Fibroblast of lung (primary cell): ENCODE measurements around the gene FAM131A. TPM values are rescaled to one million over a fixed set of nuclear protein-coding genes. Genes with fewer than 3 reads are reported as not detected.

ENCODE experiments used
- DNase-seq, 2 donors: peaks; one replicate each; pipeline versions ENCODE4 v3.0.0 to v3.0.0-alpha.2; 2010; ENCODE audit warnings: low read depth in 2 of 2
- H2AFZ ChIP-seq: 2 replicates; pipeline ENCODE4 v1.5.1; 2012; ENCODE audit warnings: low read length, control low read depth, inconsistent platforms
- H3K27ac ChIP-seq: 2 replicates; pipeline ENCODE4 v1.5.1; 2011; ENCODE audit warnings: low read length, control low read depth; ENCODE audit not compliant: insufficient read depth
- H3K27me3 ChIP-seq: 2 replicates; pipeline ENCODE4 v1.5.1; 2011; ENCODE audit warnings: mild to moderate bottlenecking, low read length; ENCODE audit not compliant: control insufficient read depth, insufficient read depth
- H3K36me3 ChIP-seq: 2 replicates; pipeline ENCODE4 v1.5.1; 2011; ENCODE audit warnings: low read length; ENCODE audit not compliant: control insufficient read depth, insufficient read depth
- H3K4me1 ChIP-seq: 2 replicates; pipeline ENCODE4 v1.5.1; 2011; ENCODE audit warnings: low read length; ENCODE audit not compliant: control insufficient read depth, insufficient read depth; ENCODE audit errors: extremely low read depth
- H3K4me2 ChIP-seq: 2 replicates; pipeline ENCODE4 v1.5.1; 2011; ENCODE audit warnings: low read length, control low read depth; ENCODE audit not compliant: insufficient read depth; ENCODE audit errors: extremely low read depth
- H3K4me3 ChIP-seq, 4 experiments: fragments of 200-600 bp in 1 of 4; sonication (generic) in 1 of 4; replicated peaks in 1 of 4; 2 replicates each; pipeline ENCODE4 v1.5.1; 2011 to 2016; ENCODE audit warnings: low read length in 4 of 4, low read depth in 3 of 4, mild to moderate bottlenecking in 3 of 4, control low read depth in 2 of 4, inconsistent platforms in 1 of 4, mixed read lengths in 1 of 4; ENCODE audit not compliant: insufficient read depth in 1 of 4; ENCODE audit errors: control extremely low read depth in 1 of 4
- H3K79me2 ChIP-seq: 2 replicates; pipeline ENCODE4 v1.5.1; 2012; ENCODE audit warnings: mild to moderate bottlenecking, low read length, inconsistent platforms; ENCODE audit not compliant: control insufficient read depth, insufficient read depth
- H3K9ac ChIP-seq: 2 replicates; pipeline ENCODE4 v1.5.1; 2011; ENCODE audit warnings: mild to moderate bottlenecking, low read length, control low read depth; ENCODE audit not compliant: insufficient read depth
- H3K9me3 ChIP-seq: 2 replicates; pipeline ENCODE4 v1.5.1; 2012; ENCODE audit warnings: low read depth, low read length; ENCODE audit not compliant: control insufficient read depth, insufficient read depth
- H4K20me1 ChIP-seq: 2 replicates; pipeline ENCODE4 v1.5.1; 2011; ENCODE audit warnings: low read length; ENCODE audit not compliant: control insufficient read depth, insufficient read depth; ENCODE audit errors: extremely low read depth
- EZH2 ChIP-seq: IDR thresholded peaks from 2 replicates; pipeline ENCODE4 v1.5.1; 2012; ENCODE audit warnings: low read length, control low read depth, mild to moderate bottlenecking; ENCODE audit errors: missing control alignments
- polyA plus RNA-seq, 2 donors: library from polyadenylated mRNA; depleted of rRNA in 1 of 2; stranded (reverse) in 1 of 2; unstranded in 1 of 2; fragments of >200 nt; gene quantifications; 2 replicates each; pipeline ENCODE4 v1.2.1, GENCODE V29; 2011 to 2012; ENCODE audit warnings: missing spikeins in 1 of 2
- total RNA-seq: library from RNA; depleted of rRNA; stranded (reverse); fragments of >200 nt; gene quantifications from 2 replicates; pipeline ENCODE4 v1.2.1, GENCODE V29; 2014
- TF ChIP-seq, protein P1 (sequence below), 2 donors: IDR thresholded peaks in 1 of 2; conservative IDR thresholded peaks in 1 of 2; 1 replicate in 1 of 2; 2 replicates in 1 of 2; pipeline ENCODE4 v1.5.1; 2011 to 2012; ENCODE audit warnings: low read length in 2 of 2, control low read depth in 1 of 2, inconsistent platforms in 1 of 2, low read depth in 1 of 2, mild to moderate bottlenecking in 1 of 2

FAM131A gene
- total and polyA plus RNA-seq, 2 donors (not counting 1 experiment from before 2014, with no cell fraction given) = 9.3 to 22.3 TPM

DNA sequence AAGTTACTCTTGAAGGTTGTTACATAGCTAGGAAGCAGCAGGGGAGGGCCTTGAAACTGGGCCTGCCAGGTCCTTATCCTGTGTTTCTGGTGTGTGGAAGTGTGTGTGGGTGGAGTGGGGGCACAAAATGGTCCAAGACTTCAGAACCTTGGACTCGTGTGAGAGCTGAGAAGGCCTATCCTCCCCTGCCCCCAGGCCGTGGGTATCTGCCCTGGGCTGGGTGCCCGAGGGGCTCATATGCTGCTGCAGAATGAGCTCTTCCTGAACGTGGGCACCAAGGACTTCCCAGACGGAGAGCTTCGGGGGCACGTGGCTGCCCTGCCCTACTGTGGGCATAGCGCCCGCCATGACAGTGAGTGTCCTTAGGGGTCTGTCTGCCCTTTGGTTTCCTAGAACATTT, 46.9 kb downstream of the FAM131A start:
- no peaks in the 10 kb centered on the region for H3K9me3 ChIP-seq
- no peak overlapping the region for H3K4me2 ChIP-seq
- no peak for TF ChIP-seq EZH2
- TF ChIP-seq, protein P1, sequence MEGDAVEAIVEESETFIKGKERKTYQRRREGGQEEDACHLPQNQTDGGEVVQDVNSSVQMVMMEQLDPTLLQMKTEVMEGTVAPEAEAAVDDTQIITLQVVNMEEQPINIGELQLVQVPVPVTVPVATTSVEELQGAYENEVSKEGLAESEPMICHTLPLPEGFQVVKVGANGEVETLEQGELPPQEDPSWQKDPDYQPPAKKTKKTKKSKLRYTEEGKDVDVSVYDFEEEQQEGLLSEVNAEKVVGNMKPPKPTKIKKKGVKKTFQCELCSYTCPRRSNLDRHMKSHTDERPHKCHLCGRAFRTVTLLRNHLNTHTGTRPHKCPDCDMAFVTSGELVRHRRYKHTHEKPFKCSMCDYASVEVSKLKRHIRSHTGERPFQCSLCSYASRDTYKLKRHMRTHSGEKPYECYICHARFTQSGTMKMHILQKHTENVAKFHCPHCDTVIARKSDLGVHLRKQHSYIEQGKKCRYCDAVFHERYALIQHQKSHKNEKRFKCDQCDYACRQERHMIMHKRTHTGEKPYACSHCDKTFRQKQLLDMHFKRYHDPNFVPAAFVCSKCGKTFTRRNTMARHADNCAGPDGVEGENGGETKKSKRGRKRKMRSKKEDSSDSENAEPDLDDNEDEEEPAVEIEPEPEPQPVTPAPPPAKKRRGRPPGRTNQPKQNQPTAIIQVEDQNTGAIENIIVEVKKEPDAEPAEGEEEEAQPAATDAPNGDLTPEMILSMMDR (conservative IDR thresholded peaks at IDR 0.05 in 1 of 2, IDR thresholded peaks at IDR 0.05 in 1 of 2; ENCODE audit: low read depth in 1 of 2, low read length in 2 of 2) = no peak
- H3K36me3 ChIP-seq = no peaks in the 10 kb centered on the region
- no peak overlapping the region for H2AFZ ChIP-seq
- H4K20me1 ChIP-seq = no peaks in the 10 kb centered on the region
- H3K79me2 ChIP-seq = no peaks in the 10 kb centered on the region
- no peak overlapping the region for H3K9ac ChIP-seq
- DNase-seq = no peak
- H3K4me1 ChIP-seq = no peaks in the 10 kb centered on the region
- H3K27me3 ChIP-seq = peaks cover 19% of the 10 kb centered on the region
- no peak overlapping the region for H3K27ac ChIP-seq
- no peak overlapping the region for H3K4me3 ChIP-seq

DNA sequence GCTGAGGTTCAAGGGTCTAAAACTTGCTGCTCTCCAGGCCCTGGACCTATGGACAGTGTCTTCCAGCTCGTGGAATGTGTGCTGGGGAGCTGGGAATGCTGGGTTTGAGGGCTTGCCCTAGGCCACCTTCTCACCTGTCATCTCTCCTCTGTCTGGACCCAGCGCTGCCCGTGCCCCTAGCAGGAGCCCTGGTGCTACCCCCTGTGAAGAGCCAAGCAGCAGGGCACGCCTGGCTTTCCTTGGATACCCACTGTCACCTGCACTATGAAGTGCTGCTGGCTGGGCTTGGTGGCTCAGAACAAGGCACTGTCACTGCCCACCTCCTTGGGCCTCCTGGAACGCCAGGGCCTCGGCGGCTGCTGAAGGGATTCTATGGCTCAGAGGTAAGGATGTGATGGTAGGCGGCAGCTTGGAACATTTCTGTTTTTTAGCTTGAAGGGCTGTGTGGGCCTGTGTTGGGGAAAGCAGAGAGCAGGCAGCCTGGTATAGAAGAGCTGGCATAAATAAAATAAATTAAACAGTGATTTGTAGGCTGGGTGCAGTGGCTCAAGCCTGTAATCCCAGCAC, 47.5 kb downstream of the FAM131A start:
- H3K9me3 ChIP-seq = no peaks in the 10 kb centered on the region

DNA sequence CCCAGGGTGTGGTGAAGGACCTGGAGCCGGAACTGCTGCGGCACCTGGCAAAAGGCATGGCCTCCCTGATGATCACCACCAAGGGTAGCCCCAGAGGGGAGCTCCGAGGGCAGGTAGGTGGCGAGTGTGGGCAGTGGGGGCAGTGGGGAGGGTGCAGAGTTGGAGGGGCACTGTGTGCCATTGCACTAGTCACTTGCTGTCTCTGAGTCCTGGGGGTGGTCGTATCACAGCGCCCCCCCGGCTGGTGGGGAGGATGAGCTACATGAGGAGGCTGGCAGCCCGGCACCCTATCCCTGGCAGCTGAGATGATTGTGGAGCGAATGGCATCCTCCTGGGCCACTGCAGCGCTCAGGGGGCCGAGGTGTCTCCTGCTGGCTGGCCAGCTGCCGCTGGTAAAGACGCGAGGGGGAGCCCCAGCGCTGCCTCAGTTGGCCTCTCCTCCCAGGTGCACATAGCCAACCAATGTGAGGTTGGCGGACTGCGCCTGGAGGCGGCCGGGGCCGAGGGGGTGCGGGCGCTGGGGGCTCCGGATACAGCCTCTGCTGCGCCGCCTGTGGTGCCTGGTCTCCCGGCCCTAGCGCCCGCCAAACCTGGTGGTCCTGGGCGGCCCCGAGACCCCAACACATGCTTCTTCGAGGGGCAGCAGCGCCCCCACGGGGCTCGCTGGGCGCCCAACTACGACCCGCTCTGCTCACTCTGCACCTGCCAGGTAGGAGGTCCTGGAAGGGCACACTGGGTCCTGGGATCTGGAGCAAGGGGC, 48.8 kb downstream of the FAM131A start:
- Histone ChIP-seq H3K27me3 (peaks cover 10% of the 10 kb centered on the region), H3K79me2 (no peaks in the 10 kb centered on the region), H3K4me1 (no peaks in the 10 kb centered on the region), H3K27ac (no peak overlapping the region), H3K4me2 (no peak overlapping the region), H4K20me1 (no peaks in the 10 kb centered on the region), H3K4me3 (no peak overlapping the region), H3K9ac (no peak overlapping the region), H3K36me3 (no peaks in the 10 kb centered on the region), H2AFZ (no peak overlapping the region), H3K9me3 (no peaks in the 10 kb centered on the region)
- no peak for DNase-seq
- no peak for TF ChIP-seq EZH2
- TF ChIP-seq, protein P1 (conservative IDR thresholded peaks at IDR 0.05 in 1 of 2, IDR thresholded peaks at IDR 0.05 in 1 of 2; ENCODE audit: low read depth in 1 of 2, low read length in 2 of 2) = no peak

More for the DNA sequence above, 47.5 kb downstream of the FAM131A start:
- Histone ChIP-seq H2AFZ (no peak overlapping the region), H3K27ac (no peak overlapping the region), H3K9ac (no peak overlapping the region), H3K27me3 (peaks cover 19% of the 10 kb centered on the region), H3K4me3 (no peak overlapping the region), H3K4me2 (no peak overlapping the region), H3K4me1 (no peaks in the 10 kb centered on the region), H4K20me1 (no peaks in the 10 kb centered on the region), H3K79me2 (no peaks in the 10 kb centered on the region), H3K36me3 (no peaks in the 10 kb centered on the region)
- DNase-seq = no peak
- TF ChIP-seq, protein P1 (conservative IDR thresholded peaks at IDR 0.05 in 1 of 2, IDR thresholded peaks at IDR 0.05 in 1 of 2; ENCODE audit: low read depth in 1 of 2, low read length in 2 of 2) = no peak
- TF ChIP-seq EZH2 = no peak
